Measurements from ENCODE around the gene RCBTB1. TPM values are rescaled to one million over a fixed set of nuclear protein-coding genes. Genes with fewer than 3 reads are reported as not detected.

Gene RCBTB1
- total RNA-seq, 1 experiment from 2014 or later, result 5.4 TPM

- H3K9ac ChIP-seq (ENCODE audit: low read length), result peak overlapping the region; percentile 67
- BruUV-seq (replicated peaks), result no TSS peak
- intact Hi-C loops (cut with micrococcal nuclease), result loop anchor here (1.0 to 10.0 kb wide), 2 partner anchors 32 to 77 kb away; no protein-coding TSS in a partner anchor
- DNase-seq (peak; percentile 76), ATAC-seq (peak; percentile 92)
- peak overlapping the region; percentile 58 for H2AFZ ChIP-seq (ENCODE audit: low read length)
- H3K9me3 ChIP-seq (ENCODE audit: low read length), result no peaks in the 10 kb centered on the region
- peak overlapping the region; percentile 74 for H3K4me2 ChIP-seq (ENCODE audit: low read length)
- TF ChIP-seq EZH2 (IDR thresholded peaks at IDR 0.05; ENCODE audit: low read length, unreplicated experiment), result no peak
- TF ChIP-seq, protein P1, sequence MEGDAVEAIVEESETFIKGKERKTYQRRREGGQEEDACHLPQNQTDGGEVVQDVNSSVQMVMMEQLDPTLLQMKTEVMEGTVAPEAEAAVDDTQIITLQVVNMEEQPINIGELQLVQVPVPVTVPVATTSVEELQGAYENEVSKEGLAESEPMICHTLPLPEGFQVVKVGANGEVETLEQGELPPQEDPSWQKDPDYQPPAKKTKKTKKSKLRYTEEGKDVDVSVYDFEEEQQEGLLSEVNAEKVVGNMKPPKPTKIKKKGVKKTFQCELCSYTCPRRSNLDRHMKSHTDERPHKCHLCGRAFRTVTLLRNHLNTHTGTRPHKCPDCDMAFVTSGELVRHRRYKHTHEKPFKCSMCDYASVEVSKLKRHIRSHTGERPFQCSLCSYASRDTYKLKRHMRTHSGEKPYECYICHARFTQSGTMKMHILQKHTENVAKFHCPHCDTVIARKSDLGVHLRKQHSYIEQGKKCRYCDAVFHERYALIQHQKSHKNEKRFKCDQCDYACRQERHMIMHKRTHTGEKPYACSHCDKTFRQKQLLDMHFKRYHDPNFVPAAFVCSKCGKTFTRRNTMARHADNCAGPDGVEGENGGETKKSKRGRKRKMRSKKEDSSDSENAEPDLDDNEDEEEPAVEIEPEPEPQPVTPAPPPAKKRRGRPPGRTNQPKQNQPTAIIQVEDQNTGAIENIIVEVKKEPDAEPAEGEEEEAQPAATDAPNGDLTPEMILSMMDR (conservative IDR thresholded peaks at IDR 0.05; ENCODE audit: low read depth, low read length), result no peak
- no peak for TF ChIP-seq EZH2phosphoT487 (IDR thresholded peaks at IDR 0.05; ENCODE audit: borderline replicate concordance, low read length)
- ChIA-PET POLR2A (ENCODE audit: unreplicated experiment) (interaction anchor here (0.6 to 0.7 kb wide), 2 partner anchors 31 to 191 kb away, joined by 3 to 4 read pairs; no protein-coding TSS in a partner anchor), CTCF (interaction anchor here (0.5 to 0.9 kb wide), 4 partner anchors 32 to 191 kb away, joined by 3 to 12 read pairs (median 4); no protein-coding TSS in a partner anchor)
- H3K79me2 ChIP-seq (ENCODE audit: low read length), result no peaks in the 10 kb centered on the region
- no peaks in the 10 kb centered on the region for H3F3A ChIP-seq (ENCODE audit: low read length, unreplicated experiment)
- H3K27me3 ChIP-seq (ENCODE audit: low read length), result no peaks in the 10 kb centered on the region
- peak overlapping the region; percentile 92 for H3K27ac ChIP-seq (ENCODE audit: low read length)
- H3K36me3 ChIP-seq (ENCODE audit: low read depth, low read length), result no peaks in the 10 kb centered on the region
- peaks cover 15% of the 10 kb centered on the region for H3K4me1 ChIP-seq (ENCODE audit: insufficient read depth, low read length)
- no peaks in the 10 kb centered on the region for H4K20me1 ChIP-seq (ENCODE audit: low read length)
- H3K9me2 ChIP-seq (replicated peaks; ENCODE audit: low read length), result no peaks in the 10 kb centered on the region
- peak overlapping the region; percentile 48; the same call in 1 of the 2 replicates for H3K4me3 ChIP-seq (ENCODE audit: low read length)
Measured at GRCh38 chr13:49602005-49602404, 16.6 kb upstream of the RCBTB1 start.

DNA sequence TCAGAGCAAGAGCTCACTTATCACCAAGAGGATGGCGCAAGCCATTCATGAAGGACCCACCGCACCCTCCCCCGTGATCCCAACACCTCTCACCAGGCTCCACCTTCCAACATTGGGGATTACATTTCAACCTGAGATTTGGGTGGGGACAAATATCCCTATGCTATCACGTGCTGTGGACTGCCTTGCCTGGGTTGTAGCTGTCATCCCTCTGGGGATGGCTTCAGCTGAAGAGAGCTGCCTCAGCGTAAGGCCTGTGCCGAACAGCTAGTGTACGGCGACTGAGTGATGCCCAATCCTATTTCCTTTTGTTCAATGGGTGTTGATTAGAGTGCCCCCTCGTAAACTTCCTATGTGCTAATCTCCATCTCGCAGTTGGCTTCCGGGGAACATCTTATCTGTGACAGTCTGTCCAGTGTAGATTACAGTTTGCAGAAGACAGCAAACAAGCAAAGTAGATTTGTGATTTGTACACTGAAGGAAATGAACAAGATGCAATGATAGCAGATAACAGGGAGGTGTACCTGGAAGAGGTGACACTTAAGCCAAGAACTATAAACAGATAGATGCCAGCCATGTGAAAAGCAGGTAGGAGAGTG lies 11.8 kb upstream of the RCBTB1 start:
- BruUV-seq (replicated peaks), result no TSS peak
- no peaks in the 10 kb centered on the region for H3K27me3 ChIP-seq (ENCODE audit: low read length)
- TF ChIP-seq EZH2 (IDR thresholded peaks at IDR 0.05; ENCODE audit: low read length, unreplicated experiment) (no peak), EZH2phosphoT487 (IDR thresholded peaks at IDR 0.05; ENCODE audit: borderline replicate concordance, low read length) (no peak)
- TF ChIP-seq, protein P1 (conservative IDR thresholded peaks at IDR 0.05; ENCODE audit: low read depth, low read length), result no peak
- no peaks in the 10 kb centered on the region for H3K36me3 ChIP-seq (ENCODE audit: low read depth, low read length)
- no peaks in the 10 kb centered on the region for H3K79me2 ChIP-seq (ENCODE audit: low read length)
- no peak for ATAC-seq
- H2AFZ ChIP-seq (ENCODE audit: low read length), result no peak overlapping the region
- no peaks in the 10 kb centered on the region for H3F3A ChIP-seq (ENCODE audit: low read length, unreplicated experiment)
- no peak overlapping the region for H3K9ac ChIP-seq (ENCODE audit: low read length)
- peaks cover under 1% of the 10 kb centered on the region for H3K4me1 ChIP-seq (ENCODE audit: insufficient read depth, low read length)
- H3K9me3 ChIP-seq (ENCODE audit: low read length), result no peaks in the 10 kb centered on the region
- POLR2A ChIA-PET (ENCODE audit: unreplicated experiment), result no interaction called here
- DNase-seq, result no peak
- no peaks in the 10 kb centered on the region for H4K20me1 ChIP-seq (ENCODE audit: low read length)
- no peaks in the 10 kb centered on the region for H3K9me2 ChIP-seq (replicated peaks; ENCODE audit: low read length)
- intact Hi-C loops (cut with micrococcal nuclease), result no loop called here
- no peak overlapping the region for H3K4me3 ChIP-seq (ENCODE audit: low read length)
- CTCF ChIA-PET, result no interaction called here
- H3K4me2 ChIP-seq (ENCODE audit: low read length), result no peak overlapping the region
- H3K27ac ChIP-seq (ENCODE audit: low read length), result no peak overlapping the region

DNA sequence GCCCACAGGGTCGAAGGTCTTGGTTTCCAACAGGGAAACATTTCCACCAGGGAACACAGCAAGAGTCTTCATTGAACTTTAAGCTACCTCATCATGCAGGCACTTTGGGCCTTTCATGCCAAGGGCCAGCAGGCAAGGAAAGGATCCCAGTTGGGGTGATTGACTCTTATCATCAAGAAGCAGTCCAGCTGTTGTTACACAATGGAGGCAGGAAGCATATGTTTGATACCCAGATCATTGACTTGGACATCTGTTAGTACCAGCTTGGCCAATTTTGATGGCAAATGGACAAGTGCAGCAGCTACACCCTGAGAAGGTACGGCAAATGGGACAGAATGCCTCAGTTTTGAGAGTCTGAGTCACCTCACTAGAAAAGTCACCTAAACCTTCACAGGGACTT lies 10.9 kb upstream of the RCBTB1 start:
- Histone ChIP-seq H3F3A (ENCODE audit: low read length, unreplicated experiment) (no peaks in the 10 kb centered on the region), H3K4me2 (ENCODE audit: low read length) (no peak overlapping the region), H3K4me1 (ENCODE audit: insufficient read depth, low read length) (no peaks in the 10 kb centered on the region), H3K4me3 (ENCODE audit: low read length) (no peak overlapping the region), H3K27me3 (ENCODE audit: low read length) (no peaks in the 10 kb centered on the region), H3K27ac (ENCODE audit: low read length) (no peak overlapping the region), H3K9me2 (replicated peaks; ENCODE audit: low read length) (no peaks in the 10 kb centered on the region), H3K9ac (ENCODE audit: low read length) (no peak overlapping the region), H3K79me2 (ENCODE audit: low read length) (no peaks in the 10 kb centered on the region), H2AFZ (ENCODE audit: low read length) (no peak overlapping the region), H3K36me3 (ENCODE audit: low read depth, low read length) (no peaks in the 10 kb centered on the region), H3K9me3 (ENCODE audit: low read length) (no peaks in the 10 kb centered on the region), H4K20me1 (ENCODE audit: low read length) (no peaks in the 10 kb centered on the region)
- ATAC-seq (no peak), DNase-seq (no peak)
- ChIA-PET CTCF (no interaction called here), POLR2A (ENCODE audit: unreplicated experiment) (no interaction called here)
- intact Hi-C loops (cut with micrococcal nuclease), result no loop called here
- TF ChIP-seq, protein P1 (conservative IDR thresholded peaks at IDR 0.05; ENCODE audit: low read depth, low read length), result no peak
- no peak for TF ChIP-seq EZH2phosphoT487 (IDR thresholded peaks at IDR 0.05; ENCODE audit: borderline replicate concordance, low read length)
- no peak for TF ChIP-seq EZH2 (IDR thresholded peaks at IDR 0.05; ENCODE audit: low read length, unreplicated experiment)
- BruUV-seq (replicated peaks), result no TSS peak
